Measurements from ENCODE around the gene NSMF.

Gene NSMF

GRCh38 chr9:137463931-137464290, 4.8 kb upstream of the NSMF start:
- no peaks in the 10 kb centered on the region for H3K27me3 ChIP-seq (ENCODE audit: insufficient read depth, low read length, poor library complexity, severe bottlenecking)
- no peaks in the 10 kb centered on the region for H3F3A ChIP-seq (ENCODE audit: low read depth)
- H3K79me2 ChIP-seq (ENCODE audit: insufficient read depth, low read length) = no peaks in the 10 kb centered on the region
- no peak overlapping the region for H3K4me3 ChIP-seq (ENCODE audit: low read length, poor library complexity, severe bottlenecking)
- no peaks in the 10 kb centered on the region for H3K4me1 ChIP-seq (ENCODE audit: insufficient read depth, low read length, poor library complexity, severe bottlenecking)
- H2AFZ ChIP-seq (ENCODE audit: low read length) = no peak overlapping the region
- H3K9ac ChIP-seq (ENCODE audit: low read depth, low read length, poor library complexity, severe bottlenecking) = no peak overlapping the region
- no peak overlapping the region for H3K4me2 ChIP-seq (ENCODE audit: low read depth, low read length, poor library complexity, severe bottlenecking)
- H3K36me3 ChIP-seq (ENCODE audit: insufficient read depth, low read length) = no peaks in the 10 kb centered on the region
- no peaks in the 10 kb centered on the region for H4K20me1 ChIP-seq (ENCODE audit: insufficient read depth, low read length, poor library complexity, severe bottlenecking)
- H3K9me3 ChIP-seq (ENCODE audit: insufficient read depth, low read depth, low read length) = peaks cover 4% of the 10 kb centered on the region; the same call in 1 of the 2 replicates
- H3K9me2 ChIP-seq (replicated peaks; ENCODE audit: low read depth, low read length) = no peaks in the 10 kb centered on the region
- TF ChIP-seq CTCF (conservative IDR thresholded peaks at IDR 0.05; ENCODE audit: low read length) = no peak
- no peak for TF ChIP-seq EZH2phosphoT487 (IDR thresholded peaks at IDR 0.05; ENCODE audit: borderline replicate concordance)

GRCh38 chr9:137462986-137463930, 4.1 kb upstream of the NSMF start:
- H2AFZ ChIP-seq (ENCODE audit: low read length) = no peak overlapping the region
- no peak overlapping the region for H3K4me2 ChIP-seq (ENCODE audit: low read depth, low read length, poor library complexity, severe bottlenecking)
- no peaks in the 10 kb centered on the region for H3K27me3 ChIP-seq (ENCODE audit: insufficient read depth, low read length, poor library complexity, severe bottlenecking)
- no peaks in the 10 kb centered on the region for H3F3A ChIP-seq (ENCODE audit: low read depth)
- H4K20me1 ChIP-seq (ENCODE audit: insufficient read depth, low read length, poor library complexity, severe bottlenecking) = no peaks in the 10 kb centered on the region
- no peak overlapping the region for H3K9ac ChIP-seq (ENCODE audit: low read depth, low read length, poor library complexity, severe bottlenecking)
- H3K9me3 ChIP-seq (ENCODE audit: insufficient read depth, low read depth, low read length) = peaks cover 4% of the 10 kb centered on the region; the same call in 1 of the 2 replicates
- H3K36me3 ChIP-seq (ENCODE audit: insufficient read depth, low read length) = no peaks in the 10 kb centered on the region
- H3K4me1 ChIP-seq (ENCODE audit: insufficient read depth, low read length, poor library complexity, severe bottlenecking) = no peaks in the 10 kb centered on the region
- TF ChIP-seq EZH2phosphoT487 (IDR thresholded peaks at IDR 0.05; ENCODE audit: borderline replicate concordance) (no peak), CTCF (conservative IDR thresholded peaks at IDR 0.05; ENCODE audit: low read length) (no peak)
- H3K79me2 ChIP-seq (ENCODE audit: insufficient read depth, low read length) = no peaks in the 10 kb centered on the region
- H3K4me3 ChIP-seq (ENCODE audit: low read length, poor library complexity, severe bottlenecking) = no peak overlapping the region
- H3K9me2 ChIP-seq (replicated peaks; ENCODE audit: low read depth, low read length) = no peaks in the 10 kb centered on the region

- Histone ChIP-seq H4K20me1 (ENCODE audit: insufficient read depth, low read length, poor library complexity, severe bottlenecking) (no peaks in the 10 kb centered on the region), H3K4me1 (ENCODE audit: insufficient read depth, low read length, poor library complexity, severe bottlenecking) (no peaks in the 10 kb centered on the region), H3K79me2 (ENCODE audit: insufficient read depth, low read length) (no peaks in the 10 kb centered on the region), H3F3A (ENCODE audit: low read depth) (no peaks in the 10 kb centered on the region), H2AFZ (ENCODE audit: low read length) (no peak overlapping the region), H3K4me3 (ENCODE audit: low read length, poor library complexity, severe bottlenecking) (no peak overlapping the region), H3K9me2 (replicated peaks; ENCODE audit: low read depth, low read length) (no peaks in the 10 kb centered on the region), H3K4me2 (ENCODE audit: low read depth, low read length, poor library complexity, severe bottlenecking) (no peak overlapping the region), H3K27me3 (ENCODE audit: insufficient read depth, low read length, poor library complexity, severe bottlenecking) (no peaks in the 10 kb centered on the region), H3K9me3 (ENCODE audit: insufficient read depth, low read depth, low read length) (peaks cover 4% of the 10 kb centered on the region; the same call in 1 of the 2 replicates), H3K36me3 (ENCODE audit: insufficient read depth, low read length) (no peaks in the 10 kb centered on the region), H3K9ac (ENCODE audit: low read depth, low read length, poor library complexity, severe bottlenecking) (no peak overlapping the region)
- TF ChIP-seq CTCF (conservative IDR thresholded peaks at IDR 0.05; ENCODE audit: low read length) (no peak), EZH2phosphoT487 (IDR thresholded peaks at IDR 0.05; ENCODE audit: borderline replicate concordance) (no peak)
Observed at GRCh38 chr9:137462396-137462985, 3.4 kb upstream of the NSMF start.
